HepG2 (cell line): ENCODE results near the gene NCOA7. TPM values are rescaled to one million over a fixed set of nuclear protein-coding genes. Genes with fewer than 3 reads are reported as not detected.

ENCODE experiments used
- CENPT ChIP-seq: sonication (generic); formaldehyde crosslinking; IDR thresholded peaks from 2 replicates; pipeline ENCODE4 v1.8.0; 2022; ENCODE audit warnings: low read depth, mild to moderate bottlenecking, moderate library complexity, missing genetic modification reagents
- CENPX ChIP-seq: sonication (generic); formaldehyde crosslinking; IDR thresholded peaks from 2 replicates; pipeline ENCODE4 v1.9.0; 2021; ENCODE audit warnings: mild to moderate bottlenecking, missing genetic modification reagents, moderate library complexity
- FIP1L1 ChIP-seq: fragments of 200-400 bp; formaldehyde crosslinking; IDR thresholded peaks from 2 replicates; pipeline ENCODE4 v1.6.1; 2018; ENCODE audit warnings: low read depth, mild to moderate bottlenecking, low read length, moderate library complexity, borderline replicate concordance; ENCODE audit not compliant: insufficient read depth
- GRHL1 ChIP-seq: sonication (generic); formaldehyde crosslinking; conservative IDR thresholded peaks from 2 replicates; pipeline ENCODE4 v1.8.0; 2022; ENCODE audit warnings: missing genetic modification reagents
- IKZF4 ChIP-seq: sonication (generic); formaldehyde crosslinking; IDR thresholded peaks from 2 replicates; pipeline ENCODE4 v1.5.1; 2020; ENCODE audit warnings: borderline replicate concordance, mild to moderate bottlenecking, low read depth, missing genetic modification reagents; ENCODE audit errors: not compliant biosample characterization
- MEF2D ChIP-seq: sonication (generic); formaldehyde crosslinking; IDR thresholded peaks from 2 replicates; pipeline ENCODE4 v1.5.1; 2020; ENCODE audit warnings: mild to moderate bottlenecking, missing genetic modification reagents
- MYC ChIP-seq: sonication (generic); formaldehyde crosslinking; IDR thresholded peaks from 2 replicates; pipeline ENCODE4 v1.9.0; 2021; ENCODE audit warnings: missing genetic modification reagents, borderline replicate concordance
- PAXIP1 ChIP-seq: sonication (generic); formaldehyde crosslinking; conservative IDR thresholded peaks from 2 replicates; pipeline ENCODE4 v1.4.0; 2020; ENCODE audit warnings: mild to moderate bottlenecking, missing genetic modification reagents, moderate library complexity
- POGZ ChIP-seq: sonication (generic); formaldehyde crosslinking; IDR thresholded peaks from 2 replicates; pipeline ENCODE4 v1.4.0; 2020; ENCODE audit warnings: mild to moderate bottlenecking, missing genetic modification reagents
- RAD21 ChIP-seq: fragments of 450-650 bp; formaldehyde crosslinking; IDR thresholded peaks from 2 replicates; pipeline ENCODE4 v1.5.0; 2020; ENCODE audit warnings: mild to moderate bottlenecking
- SAP130 ChIP-seq: IDR thresholded peaks from 2 replicates; pipeline ENCODE4 v1.6.1; 2016; ENCODE audit warnings: low read depth
- SP4 ChIP-seq: sonication (generic); formaldehyde crosslinking; IDR thresholded peaks from 2 replicates; pipeline ENCODE4 v1.8.1; 2023; ENCODE audit warnings: mild to moderate bottlenecking, missing genetic modification reagents
- TBX2 ChIP-seq: sonication (generic); formaldehyde crosslinking; IDR thresholded peaks from 2 replicates; pipeline ENCODE4 v1.5.0; 2020; ENCODE audit warnings: missing genetic modification reagents, mild to moderate bottlenecking, borderline replicate concordance
- TEAD3 ChIP-seq: optimal IDR thresholded peaks from 2 replicates; pipeline ENCODE3; 2016; ENCODE audit warnings: borderline replicate concordance
- ZBTB26 ChIP-seq: IDR thresholded peaks from 2 replicates; pipeline ENCODE4 v1.6.1; 2016; ENCODE audit warnings: missing compliant biosample characterization, missing genetic modification reagents, borderline replicate concordance
- ZNF501 ChIP-seq: sonication (generic); formaldehyde crosslinking; IDR thresholded peaks from 2 replicates; pipeline ENCODE4 v1.5.1; 2020; ENCODE audit warnings: mild to moderate bottlenecking, moderate library complexity, missing genetic modification reagents
- ZNF546 ChIP-seq: sonication (generic); formaldehyde crosslinking; conservative IDR thresholded peaks from 2 replicates; pipeline ENCODE4 v1.8.1; 2023; ENCODE audit warnings: mild to moderate bottlenecking, missing genetic modification reagents
- ZNF562 ChIP-seq: sonication (generic); formaldehyde crosslinking; IDR thresholded peaks from 2 replicates; pipeline ENCODE4 v1.8.0; 2022; ENCODE audit warnings: missing genetic modification reagents, borderline replicate concordance
- polyA plus RNA-seq, 8 experiments: library from polyadenylated mRNA; depleted of rRNA in 3 of 8; stranded (reverse) in 7 of 8; unstranded in 1 of 8; fragments of >200 nt; fragmentation: Illumina TruSeq in 4 of 8; extraction: Trizol in 4 of 8; gene quantifications; 2 replicates each; pipeline versions ENCODE4 v1.2.1 to v1.2.3, GENCODE V29; 2011 to 2016; ENCODE audit warnings: low read depth in 4 of 8, missing spikeins in 1 of 8, mixed read lengths in 1 of 8; ENCODE audit not compliant: insufficient read depth in 1 of 8
- total RNA-seq, 5 experiments: library from RNA; depleted of rRNA; stranded (reverse); fragments of >200 nt; fragmentation: Illumina TruSeq; extraction: Trizol; gene quantifications; 2 replicates each; pipeline ENCODE4 v1.2.3, GENCODE V29; 2016; ENCODE audit warnings: low read depth in 1 of 5
- TF ChIP-seq, protein P1 (sequence below): sonication (generic); formaldehyde crosslinking; IDR thresholded peaks from 2 replicates; pipeline ENCODE4 v1.5.1; 2020; ENCODE audit warnings: mild to moderate bottlenecking, missing genetic modification reagents, moderate library complexity

NCOA7 gene
- total and polyA plus RNA-seq, 2 of the 13 experiments (the other 11 are each of a cell fraction or from before 2014, with no cell fraction given) = 13.6 to 20.8 TPM

DNA sequence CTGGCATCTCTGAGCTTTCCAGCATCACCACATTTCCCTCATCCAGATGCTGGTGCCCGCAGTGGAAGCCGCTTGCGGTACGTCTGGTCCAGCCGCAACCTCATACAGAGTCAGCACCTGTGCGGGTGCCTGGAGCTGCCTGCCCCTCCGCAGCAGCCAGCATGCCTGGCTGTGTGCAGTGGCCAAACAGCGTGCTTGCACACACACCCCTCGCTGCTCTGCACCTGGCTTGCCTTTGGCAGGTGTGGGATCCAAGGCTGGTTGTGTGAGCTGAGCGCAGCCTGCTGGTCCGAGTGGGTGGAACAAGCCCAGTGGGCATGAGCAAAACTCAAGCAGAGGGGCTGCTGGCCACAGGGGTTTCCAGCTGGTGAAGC is 162.7 kb downstream of the NCOA7 start (continued):
- TF ChIP-seq ZBTB26 (0 out of 2 replicates have a peak, but pooled peaks have one; percentile 20), RAD21 (peak; percentile 97), IKZF4 (CRISPR knock-in tag) (peak; percentile 67), POGZ (CRISPR knock-in tag) (peak; percentile 68), SAP130 (CRISPR knock-in tag) (peak; percentile 37; the same call in 1 of the 2 replicates), MYC (peak; percentile 74; the same call in 1 of the 2 replicates), CENPX (CRISPR knock-in tag) (no peak), PAXIP1 (CRISPR knock-in tag) (peak; percentile 34; the same call in 1 of the 2 replicates), TBX2 (CRISPR knock-in tag) (no peak), ZNF546 (CRISPR knock-in tag) (0 out of 2 replicates have a peak, but pooled peaks have one; percentile 56), TEAD3 (peak; percentile 52), CENPT (CRISPR knock-in tag) (peak; percentile 23; the same call in 1 of the 2 replicates), FIP1L1 (no peak), ZNF562 (no peak; the same call in 1 of the 2 replicates), MEF2D (CRISPR knock-in tag) (no peak), GRHL1 (CRISPR knock-in tag) (no peak), ZNF501 (peak; percentile 40; the same call in 1 of the 2 replicates), SP4 (CRISPR knock-in tag) (peak; percentile 62)
- TF ChIP-seq, protein P1, sequence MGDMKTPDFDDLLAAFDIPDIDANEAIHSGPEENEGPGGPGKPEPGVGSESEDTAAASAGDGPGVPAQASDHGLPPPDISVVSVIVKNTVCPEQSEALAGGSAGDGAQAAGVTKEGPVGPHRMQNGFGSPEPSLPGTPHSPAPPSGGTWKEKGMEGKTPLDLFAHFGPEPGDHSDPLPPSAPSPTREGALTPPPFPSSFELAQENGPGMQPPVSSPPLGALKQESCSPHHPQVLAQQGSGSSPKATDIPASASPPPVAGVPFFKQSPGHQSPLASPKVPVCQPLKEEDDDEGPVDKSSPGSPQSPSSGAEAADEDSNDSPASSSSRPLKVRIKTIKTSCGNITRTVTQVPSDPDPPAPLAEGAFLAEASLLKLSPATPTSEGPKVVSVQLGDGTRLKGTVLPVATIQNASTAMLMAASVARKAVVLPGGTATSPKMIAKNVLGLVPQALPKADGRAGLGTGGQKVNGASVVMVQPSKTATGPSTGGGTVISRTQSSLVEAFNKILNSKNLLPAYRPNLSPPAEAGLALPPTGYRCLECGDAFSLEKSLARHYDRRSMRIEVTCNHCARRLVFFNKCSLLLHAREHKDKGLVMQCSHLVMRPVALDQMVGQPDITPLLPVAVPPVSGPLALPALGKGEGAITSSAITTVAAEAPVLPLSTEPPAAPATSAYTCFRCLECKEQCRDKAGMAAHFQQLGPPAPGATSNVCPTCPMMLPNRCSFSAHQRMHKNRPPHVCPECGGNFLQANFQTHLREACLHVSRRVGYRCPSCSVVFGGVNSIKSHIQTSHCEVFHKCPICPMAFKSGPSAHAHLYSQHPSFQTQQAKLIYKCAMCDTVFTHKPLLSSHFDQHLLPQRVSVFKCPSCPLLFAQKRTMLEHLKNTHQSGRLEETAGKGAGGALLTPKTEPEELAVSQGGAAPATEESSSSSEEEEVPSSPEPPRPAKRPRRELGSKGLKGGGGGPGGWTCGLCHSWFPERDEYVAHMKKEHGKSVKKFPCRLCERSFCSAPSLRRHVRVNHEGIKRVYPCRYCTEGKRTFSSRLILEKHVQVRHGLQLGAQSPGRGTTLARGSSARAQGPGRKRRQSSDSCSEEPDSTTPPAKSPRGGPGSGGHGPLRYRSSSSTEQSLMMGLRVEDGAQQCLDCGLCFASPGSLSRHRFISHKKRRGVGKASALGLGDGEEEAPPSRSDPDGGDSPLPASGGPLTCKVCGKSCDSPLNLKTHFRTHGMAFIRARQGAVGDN (CRISPR knock-in tag) = peak; percentile 87
